ENCODE results near the gene WDR19.

DNA sequence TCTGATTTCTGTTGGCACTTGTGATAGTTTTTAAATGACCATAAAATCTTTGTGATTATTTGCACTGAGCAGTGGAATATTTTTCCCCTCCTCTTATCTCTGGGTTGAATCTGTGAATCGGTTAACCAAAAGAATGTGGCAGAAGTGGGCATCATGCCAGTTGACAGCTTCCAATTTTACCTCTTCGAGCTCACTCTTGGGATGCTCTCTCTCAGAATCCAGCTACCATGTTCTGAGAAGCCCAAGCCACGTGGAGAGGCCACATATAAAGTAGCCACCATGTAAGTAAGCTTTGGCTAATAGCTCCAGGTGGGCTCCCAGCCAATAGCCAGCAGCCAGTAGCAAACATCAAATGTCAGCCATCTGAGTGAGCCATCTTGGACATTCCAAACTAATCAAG is 12.9 kb upstream of the WDR19 start:
- no peak for TF ChIP-seq REST (IDR thresholded peaks at IDR 0.05; ENCODE audit: insufficient read depth in 1 of 2, low read depth in 2 of 2, low read length in 2 of 2)
- TF ChIP-seq TAF1 (IDR thresholded peaks at IDR 0.05; ENCODE audit: borderline replicate concordance, insufficient read depth, low read length): no peak
- TF ChIP-seq POLR2AphosphoS5 (IDR thresholded peaks at IDR 0.05; ENCODE audit: low read depth, low read length): no peak
- no peak for TF ChIP-seq FOXP2 (optimal IDR thresholded peaks at IDR 0.05; ENCODE audit: borderline replicate concordance, extremely low read depth, extremely low read length, insufficient read depth)
